Epithelial cell of esophagus (primary cell): ENCODE data around the gene LEKR1.
A peak's percentile ranks its signal among the peaks of the same experiment; 100 is the strongest.
"Not testable (repeated sequence)": the region's sequence is repeated elsewhere in the genome, so short reads cannot be mapped to it uniquely, and the experiment has no call there.

Source experiments
- DNase-seq: peaks from one replicate; pipeline ENCODE4 v3.0.0; 2010; ENCODE audit warnings: low read depth
- H3K4me3 ChIP-seq: 2 replicates; pipeline ENCODE4 v1.5.1; 2011; ENCODE audit warnings: mild to moderate bottlenecking, low read length, control low read depth
- CTCF ChIP-seq: IDR thresholded peaks from 2 replicates; pipeline ENCODE4 v1.5.1; 2011; ENCODE audit warnings: low read depth, mild to moderate bottlenecking, low read length, control low read depth, inconsistent platforms; ENCODE audit not compliant: insufficient read depth; ENCODE audit errors: missing control alignments

LEKR1 gene

GRCh38 chr3:156957715-156958114 is 131.6 kb downstream of the LEKR1 start:
- no peak for DNase-seq
- H3K4me3 ChIP-seq, result no peak overlapping the region
- no peak for TF ChIP-seq CTCF

- DNase-seq, result peak; percentile 31
- TF ChIP-seq CTCF, result no peak
- no peak overlapping the region for H3K4me3 ChIP-seq
Observed at GRCh38 chr3:156963096-156963495, 136.9 kb downstream of the LEKR1 start.

GRCh38 chr3:156964577-156964976 is 138.4 kb downstream of the LEKR1 start:
- no peak overlapping the region for H3K4me3 ChIP-seq
- no peak for TF ChIP-seq CTCF
- DNase-seq, result peak; percentile 17

- not testable (repeated sequence) for H3K4me3 ChIP-seq, DNase-seq
Observed at GRCh38 chr3:156966349-156966748, 140.2 kb downstream of the LEKR1 start.

GRCh38 chr3:156973954-156974353 is 147.8 kb downstream of the LEKR1 start:
- DNase-seq, result peak; percentile 75
- H3K4me3 ChIP-seq, result no peak overlapping the region
- no peak for TF ChIP-seq CTCF

GRCh38 chr3:156974931-156975330 is 148.8 kb downstream of the LEKR1 start:
- DNase-seq, result no peak
- TF ChIP-seq CTCF, result no peak
- no peak overlapping the region for H3K4me3 ChIP-seq

- H3K4me3 ChIP-seq, result no peak overlapping the region
- DNase-seq, result no peak
- TF ChIP-seq CTCF, result no peak
Observed at GRCh38 chr3:156975721-156976120, 149.6 kb downstream of the LEKR1 start.

- TF ChIP-seq CTCF, result no peak
- no peak for DNase-seq
- no peak overlapping the region for H3K4me3 ChIP-seq
Observed at GRCh38 chr3:156976933-156977332, 150.8 kb downstream of the LEKR1 start.
